GM12878 (cell line): ENCODE measurements around the gene PCDHB12. TPM values are rescaled to one million over a fixed set of nuclear protein-coding genes. Genes with fewer than 3 reads are reported as not detected.

Experiments
- ATAC-seq: fragments of 200-7000 bp; cut with Tn5 transposase; 3 replicates; pipeline ENCODE4 v1.9.1; 2020; ENCODE audit warnings: mild to moderate bottlenecking, moderate library complexity
- BruUV-seq: library from RNA; stranded (reverse); fragments of 400-500 nt; replicated peaks from 2 replicates; lab custom pipeline; 2021; lab: Mats Ljungman, UMichigan
- CTCF ChIA-PET: fragments of 300-600 bp; sonication (Branson Sonifier 250); formaldehyde crosslinking; extraction: SDS; loops from one replicate; lab custom pipeline; 2021; ENCODE audit warnings: inconsistent platforms; lab: Yijun Ruan, JAX
- POLR2A ChIA-PET: fragments of 350-600 bp; formaldehyde crosslinking; extraction: SDS; loops from one replicate; lab custom pipeline; 2021; ENCODE audit warnings: inconsistent platforms; lab: Charles Lee
- RAD21 ChIA-PET: fragments of 300-600 bp; sonication (Branson Sonifier 250); formaldehyde crosslinking; loops from one replicate; lab custom pipeline; 2023; ENCODE audit warnings: antibody characterized with exemption; ENCODE audit not compliant: unreplicated experiment; lab: Charles Lee
- SMC1A ChIA-PET: fragments of 300-600 bp; sonication (Branson Sonifier 250); formaldehyde crosslinking; loops from one replicate; lab custom pipeline; 2023; ENCODE audit not compliant: unreplicated experiment, uncharacterized antibody; lab: Charles Lee
- DNase-seq: peaks from one replicate; pipeline ENCODE4 v3.0.0-alpha.2; 2011; ENCODE audit warnings: low read depth, low spot score
- FAIRE-seq: peaks from 3 replicates; lab custom pipeline; 2011; peaks lifted over from hg19 to GRCh38; lab: Jason Lieb, UNC
- H2AFZ ChIP-seq: 2 replicates; pipeline ENCODE4 v1.6.0; 2011; ENCODE audit warnings: low read depth, low read length, control low read depth; ENCODE audit not compliant: control insufficient read depth
- H3K27ac ChIP-seq: 2 replicates; pipeline ENCODE4 v1.5.1; 2011; ENCODE audit warnings: control low read depth; ENCODE audit not compliant: control insufficient read depth, insufficient read depth
- H3K27me3 ChIP-seq, 2 experiments: replicated peaks in 1 of 2; 2 replicates each; pipeline versions ENCODE4 v1.6.0 to v1.6.1; 2011; ENCODE audit warnings: low read length in 1 of 2; ENCODE audit not compliant: control insufficient read depth in 2 of 2, insufficient read depth in 2 of 2
- H3K36me3 ChIP-seq, 2 experiments: 2 replicates each; pipeline ENCODE4 v1.5.1; 2011; ENCODE audit warnings: low read length in 1 of 2; ENCODE audit not compliant: control insufficient read depth in 2 of 2, insufficient read depth in 2 of 2
- H3K4me1 ChIP-seq: 2 replicates; pipeline ENCODE4 v1.6.1; 2011; ENCODE audit warnings: mild to moderate bottlenecking, low read length, moderate library complexity, mixed read lengths; ENCODE audit not compliant: control insufficient read depth, insufficient read depth
- H3K4me2 ChIP-seq: 2 replicates; pipeline ENCODE4 v1.6.0; 2011; ENCODE audit warnings: control low read depth; ENCODE audit not compliant: control insufficient read depth, insufficient read depth
- H3K4me3 ChIP-seq: fragments of 200-600 bp; sonication (generic); 2 replicates; pipeline ENCODE4 v1.5.1; 2016
- H3K79me2 ChIP-seq: 2 replicates; pipeline ENCODE4 v1.6.0; 2011; ENCODE audit warnings: low read length; ENCODE audit not compliant: control insufficient read depth, insufficient read depth
- H3K9ac ChIP-seq: 2 replicates; pipeline ENCODE4 v1.8.0; 2011; ENCODE audit warnings: low read length, control low read depth, mixed read lengths; ENCODE audit not compliant: control insufficient read depth, insufficient read depth
- H3K9me3 ChIP-seq: replicated peaks from 3 replicates; pipeline ENCODE4 v1.5.1; 2011; ENCODE audit warnings: mild to moderate bottlenecking, low read length; ENCODE audit not compliant: control insufficient read depth, insufficient read depth
- H4K20me1 ChIP-seq: 2 replicates; pipeline ENCODE4 v1.6.0; 2011; ENCODE audit not compliant: control insufficient read depth, insufficient read depth
- ATF2 ChIP-seq: IDR thresholded peaks from 2 replicates; pipeline ENCODE4 v1.6.1; 2012; ENCODE audit warnings: low read length, inconsistent platforms
- BMI1 ChIP-seq: fragments of 450-650 bp; IDR thresholded peaks from 2 replicates; pipeline ENCODE4 v1.6.1; 2016; ENCODE audit warnings: mild to moderate bottlenecking, moderate library complexity, borderline replicate concordance
- CTCF ChIP-seq, 3 experiments: IDR thresholded peaks in 2 of 3; conservative IDR thresholded peaks in 1 of 3; 2 replicates each; pipeline ENCODE4 v1.5.1; 2011; ENCODE audit warnings: low read depth in 3 of 3, low read length in 3 of 3, mild to moderate bottlenecking in 3 of 3, control low read depth in 2 of 3, moderate library complexity in 2 of 3, inconsistent platforms in 1 of 3, mixed read lengths in 1 of 3; ENCODE audit not compliant: control insufficient read depth in 2 of 3, insufficient read depth in 1 of 3; ENCODE audit errors: extremely low read depth in 1 of 3
- NFXL1 ChIP-seq: fragments of 450-650 bp; IDR thresholded peaks from 2 replicates; pipeline ENCODE4 v1.6.1; 2017; ENCODE audit warnings: antibody characterized with exemption, mild to moderate bottlenecking, borderline replicate concordance
- PBX3 ChIP-seq: IDR thresholded peaks from 2 replicates; pipeline ENCODE4 v1.6.1; 2011; ENCODE audit warnings: mild to moderate bottlenecking, low read depth, low read length, moderate library complexity; ENCODE audit not compliant: insufficient replicate concordance
- POU2F2 ChIP-seq: IDR thresholded peaks from 3 replicates; pipeline ENCODE4 v1.6.1; 2011; ENCODE audit warnings: low read depth, mild to moderate bottlenecking, low read length, borderline replicate concordance
- RAD21 ChIP-seq: IDR thresholded peaks from 2 replicates; pipeline ENCODE4 v1.6.1; 2011; ENCODE audit warnings: mild to moderate bottlenecking, low read depth, low read length, moderate library complexity; ENCODE audit not compliant: insufficient read depth
- SMAD1 ChIP-seq: fragments of 450-650 bp; IDR thresholded peaks from 2 replicates; pipeline ENCODE4 v1.6.1; 2018; ENCODE audit warnings: mild to moderate bottlenecking, low read depth; ENCODE audit not compliant: partially characterized antibody
- SMC3 ChIP-seq: IDR thresholded peaks from 2 replicates; pipeline ENCODE4 v1.6.1; 2011; ENCODE audit warnings: low read length, improper control_type of control experiment, borderline replicate concordance
- SREBF1 ChIP-seq: IDR thresholded peaks from 2 replicates; pipeline ENCODE4 v1.6.1; 2012; ENCODE audit warnings: mild to moderate bottlenecking, low read length
- SRF ChIP-seq, 2 experiments: IDR thresholded peaks; 2 replicates each; pipeline ENCODE4 v1.6.1; 2011; ENCODE audit warnings: low read depth in 2 of 2, low read length in 2 of 2, mild to moderate bottlenecking in 1 of 2, moderate library complexity in 1 of 2
- STAT1 ChIP-seq: fragments of 450-650 bp; conservative IDR thresholded peaks from 2 replicates; pipeline ENCODE4 v1.6.1; 2014; ENCODE audit warnings: antibody characterized with exemption, mild to moderate bottlenecking
- TBL1XR1 ChIP-seq: IDR thresholded peaks from 2 replicates; pipeline ENCODE4 v1.6.1; 2012; ENCODE audit warnings: low read depth, low read length, improper control_type of control experiment
- ZNF384 ChIP-seq: IDR thresholded peaks from 2 replicates; pipeline ENCODE4 v1.6.1; 2012; ENCODE audit warnings: low read depth, mild to moderate bottlenecking, low read length, improper control_type of control experiment, borderline replicate concordance
- WGBS: methylation state at CpG from one replicate; pipeline ENCODE4 v1.1.6; 2016; ENCODE audit warnings: low lambda C conversion rate; ENCODE audit not compliant: insufficient replicate concordance, insufficient coverage; ENCODE audit errors: missing lambda C conversion rate; 5-methylcytosine and 5-hydroxymethylcytosine counted together
- in situ Hi-C: fragments of 300-500 bp; cut with MboI; formaldehyde crosslinking; loops from 9 replicates; pipeline ENCODE4 v1.14.3; 2018; ENCODE audit warnings: mixed read lengths
- intact Hi-C: fragments of 100-400 bp; cut with micrococcal nuclease; formaldehyde crosslinking; loops from one replicate; pipeline ENCODE4 v1.14.2; 2022; ENCODE audit not compliant: unreplicated experiment
- polyA plus RNA-seq, 11 experiments: library from polyadenylated mRNA; depleted of rRNA in 4 of 11; unstranded in 6 of 11; stranded (reverse) in 5 of 11; fragments of >200 nt; fragmentation: Nextera tagmentation in 4 of 11; fragmentation: Illumina TruSeq in 1 of 11; extraction: Ambion mirVana in 4 of 11; extraction: Trizol in 1 of 11; gene quantifications; 1 replicate in 1 of 11; 2 replicates in 10 of 11; pipeline versions ENCODE4 v1.2.1 to v1.2.3, GENCODE V29; 2011 to 2016; ENCODE audit warnings: inconsistent platforms in 2 of 11, missing spikeins in 2 of 11, low read depth in 1 of 11
- total RNA-seq, 4 experiments: library from RNA; depleted of rRNA in 3 of 4; stranded (reverse); fragments of >200 nt in 3 of 4; fragmentation: Illumina TruSeq in 1 of 4; extraction: Trizol in 1 of 4; gene quantifications; 2 replicates each; pipeline versions ENCODE4 v1.2.1 to v1.2.3, GENCODE V29; 2013 to 2021
- TF ChIP-seq, protein P1 (sequence below): fragments of 450-650 bp; IDR thresholded peaks from 2 replicates; pipeline ENCODE4 v1.6.1; 2016; ENCODE audit warnings: mild to moderate bottlenecking, moderate library complexity, borderline replicate concordance

PCDHB12 gene
- total and polyA plus RNA-seq, 10 of the 15 experiments (the other 5 are each of a cell fraction or from before 2014, with no cell fraction given) = 0.04 to 0.08 (median 0.04) TPM; not detected in 7

DNA sequence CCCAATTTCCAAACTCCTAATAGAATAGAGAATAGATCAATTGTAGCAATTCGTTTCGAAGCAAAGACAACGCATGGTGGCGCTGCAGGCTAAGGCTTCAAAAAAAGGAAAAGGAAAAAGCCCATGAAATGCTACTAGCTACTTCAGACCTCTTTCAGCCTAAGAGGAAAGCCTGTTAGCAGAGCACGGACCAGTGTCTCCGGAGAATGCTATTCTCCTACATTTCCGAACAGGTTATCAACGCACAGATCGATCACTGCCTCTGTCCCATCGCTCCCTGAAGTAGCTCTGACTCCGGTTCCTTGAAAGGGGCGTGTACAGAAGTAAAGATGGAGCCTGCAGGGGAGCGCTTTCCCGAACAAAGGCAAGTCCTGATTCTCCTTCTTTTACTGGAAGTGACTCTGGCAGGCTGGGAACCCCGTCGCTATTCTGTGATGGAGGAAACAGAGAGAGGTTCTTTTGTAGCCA lies 36.8 kb downstream of the PCDHB12 start, which contains the start of gene PCDHB15:
Gene PCDHB15 (plus strand): TSS at position 146 of the 468 bp plus-strand sequence. CDS start 184 bp downstream, at position 330.
- H2AFZ ChIP-seq = no peak within 1 kb of the TSS
- H3K27ac ChIP-seq = no peak within 1 kb of the TSS
- H3K4me1 ChIP-seq = no peaks in the 10 kb centered on the region
- ChIA-PET RAD21 (interaction anchor here (1.5 kb wide), 1 partner anchor 319 kb away, joined by 5 read pairs; no protein-coding TSS in a partner anchor), SMC1A (interaction anchor here (1.1 kb wide), 1 partner anchor 182 kb away, joined by 3 read pairs; no protein-coding TSS in a partner anchor), POLR2A (no interaction called here), CTCF (interaction anchor here (0.6 to 1.3 kb wide), 6 partner anchors 13 to 321 kb away, joined by 3 to 5 read pairs (median 4); partner anchors contain the start of gene PCDHGA10)
- H3K9ac ChIP-seq = no peak within 1 kb of the TSS
- peaks cover 1% of the 10 kb centered on the region; the same call in 1 of the 3 replicates for H3K9me3 ChIP-seq
- 23% methylated on average over 16 of the region's 16 CpGs for WGBS
- H3K36me3 ChIP-seq = no peaks in the 10 kb centered on the region
- TF ChIP-seq ZNF384 (no peak), SREBF1 (no peak), ATF2 (no peak), POU2F2 (no peak), CTCF (IDR thresholded peaks at IDR 0.05 in 2 of 3, conservative IDR thresholded peaks at IDR 0.05 in 1 of 3; ENCODE audit: control insufficient read depth in 2 of 3, extremely low read depth in 1 of 3, insufficient read depth in 1 of 3, low read depth in 3 of 3, low read length in 3 of 3) (peak in 1 of 3 experiments; percentile 17; a peak in 1 of 6 replicates), STAT1 (no peak), RAD21 (peak; percentile 35; the same call in 1 of the 2 replicates), SMC3 (no peak), SRF (IDR thresholded peaks at IDR 0.05; ENCODE audit: low read depth in 2 of 2, low read length in 2 of 2) (no peak), BMI1 (no peak), TBL1XR1 (no peak), SMAD1 (no peak), PBX3 (no peak), NFXL1 (no peak)
- TF ChIP-seq, protein P1, sequence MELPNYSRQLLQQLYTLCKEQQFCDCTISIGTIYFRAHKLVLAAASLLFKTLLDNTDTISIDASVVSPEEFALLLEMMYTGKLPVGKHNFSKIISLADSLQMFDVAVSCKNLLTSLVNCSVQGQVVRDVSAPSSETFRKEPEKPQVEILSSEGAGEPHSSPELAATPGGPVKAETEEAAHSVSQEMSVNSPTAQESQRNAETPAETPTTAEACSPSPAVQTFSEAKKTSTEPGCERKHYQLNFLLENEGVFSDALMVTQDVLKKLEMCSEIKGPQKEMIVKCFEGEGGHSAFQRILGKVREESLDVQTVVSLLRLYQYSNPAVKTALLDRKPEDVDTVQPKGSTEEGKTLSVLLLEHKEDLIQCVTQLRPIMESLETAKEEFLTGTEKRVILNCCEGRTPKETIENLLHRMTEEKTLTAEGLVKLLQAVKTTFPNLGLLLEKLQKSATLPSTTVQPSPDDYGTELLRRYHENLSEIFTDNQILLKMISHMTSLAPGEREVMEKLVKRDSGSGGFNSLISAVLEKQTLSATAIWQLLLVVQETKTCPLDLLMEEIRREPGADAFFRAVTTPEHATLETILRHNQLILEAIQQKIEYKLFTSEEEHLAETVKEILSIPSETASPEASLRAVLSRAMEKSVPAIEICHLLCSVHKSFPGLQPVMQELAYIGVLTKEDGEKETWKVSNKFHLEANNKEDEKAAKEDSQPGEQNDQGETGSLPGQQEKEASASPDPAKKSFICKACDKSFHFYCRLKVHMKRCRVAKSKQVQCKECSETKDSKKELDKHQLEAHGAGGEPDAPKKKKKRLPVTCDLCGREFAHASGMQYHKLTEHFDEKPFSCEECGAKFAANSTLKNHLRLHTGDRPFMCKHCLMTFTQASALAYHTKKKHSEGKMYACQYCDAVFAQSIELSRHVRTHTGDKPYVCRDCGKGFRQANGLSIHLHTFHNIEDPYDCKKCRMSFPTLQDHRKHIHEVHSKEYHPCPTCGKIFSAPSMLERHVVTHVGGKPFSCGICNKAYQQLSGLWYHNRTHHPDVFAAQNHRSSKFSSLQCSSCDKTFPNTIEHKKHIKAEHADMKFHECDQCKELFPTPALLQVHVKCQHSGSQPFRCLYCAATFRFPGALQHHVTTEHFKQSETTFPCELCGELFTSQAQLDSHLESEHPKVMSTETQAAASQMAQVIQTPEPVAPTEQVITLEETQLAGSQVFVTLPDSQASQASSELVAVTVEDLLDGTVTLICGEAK = no peak
- BruUV-seq = no TSS peak
- in situ Hi-C loops = no loop called here
- no peaks in the 10 kb centered on the region for H4K20me1 ChIP-seq
- no peak within 1 kb of the TSS for H3K4me3 ChIP-seq
- no peaks in the 10 kb centered on the region for H3K79me2 ChIP-seq
- ATAC-seq (no peak), FAIRE-seq (no peak), DNase-seq (no peak)
- no peaks in the 10 kb centered on the region for H3K27me3 ChIP-seq
- intact Hi-C loops = no loop called here
- no peak within 1 kb of the TSS for H3K4me2 ChIP-seq
